OCI-LY7 (cell line): ENCODE data around the gene AKAP17A.

Experiments used
- EZH2phosphoT487 ChIP-seq: fragments of 200-600 bp; sonication (generic); IDR thresholded peaks from 2 replicates; pipeline ENCODE4 v1.6.1; 2018; ENCODE audit warnings: low read depth, borderline replicate concordance, mild to moderate bottlenecking, mixed run types, antibody characterized with exemption, low read length, moderate library complexity, mixed read lengths
- TF ChIP-seq, protein P1 (sequence below): fragments of 200-600 bp; sonication (generic); conservative IDR thresholded peaks from 2 replicates; pipeline ENCODE4 v1.5.1; 2014; ENCODE audit warnings: mild to moderate bottlenecking, antibody characterized with exemption, low read length, moderate library complexity, mixed read lengths

DNA sequence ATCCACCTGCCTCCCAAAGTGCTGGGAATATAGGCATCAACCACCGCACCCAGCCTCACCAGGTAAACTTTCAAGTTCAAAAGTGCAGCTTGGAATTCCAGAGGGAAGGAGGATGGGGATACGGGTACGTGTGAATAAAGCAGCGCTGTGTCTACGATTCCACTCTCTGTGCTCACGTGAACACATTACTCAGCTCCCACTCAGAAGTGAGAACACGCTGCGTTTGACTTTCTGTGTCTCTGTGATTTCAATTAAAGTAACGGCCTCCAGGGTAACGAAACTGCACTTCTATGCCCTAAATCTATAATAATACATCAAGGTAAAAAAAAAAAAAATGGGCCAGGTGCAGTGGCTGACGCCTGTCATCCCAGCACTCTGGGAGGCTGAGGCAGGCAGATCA is 15.1 kb downstream of the AKAP17A start:
- TF ChIP-seq, protein P1, sequence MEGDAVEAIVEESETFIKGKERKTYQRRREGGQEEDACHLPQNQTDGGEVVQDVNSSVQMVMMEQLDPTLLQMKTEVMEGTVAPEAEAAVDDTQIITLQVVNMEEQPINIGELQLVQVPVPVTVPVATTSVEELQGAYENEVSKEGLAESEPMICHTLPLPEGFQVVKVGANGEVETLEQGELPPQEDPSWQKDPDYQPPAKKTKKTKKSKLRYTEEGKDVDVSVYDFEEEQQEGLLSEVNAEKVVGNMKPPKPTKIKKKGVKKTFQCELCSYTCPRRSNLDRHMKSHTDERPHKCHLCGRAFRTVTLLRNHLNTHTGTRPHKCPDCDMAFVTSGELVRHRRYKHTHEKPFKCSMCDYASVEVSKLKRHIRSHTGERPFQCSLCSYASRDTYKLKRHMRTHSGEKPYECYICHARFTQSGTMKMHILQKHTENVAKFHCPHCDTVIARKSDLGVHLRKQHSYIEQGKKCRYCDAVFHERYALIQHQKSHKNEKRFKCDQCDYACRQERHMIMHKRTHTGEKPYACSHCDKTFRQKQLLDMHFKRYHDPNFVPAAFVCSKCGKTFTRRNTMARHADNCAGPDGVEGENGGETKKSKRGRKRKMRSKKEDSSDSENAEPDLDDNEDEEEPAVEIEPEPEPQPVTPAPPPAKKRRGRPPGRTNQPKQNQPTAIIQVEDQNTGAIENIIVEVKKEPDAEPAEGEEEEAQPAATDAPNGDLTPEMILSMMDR: no peak
- TF ChIP-seq EZH2phosphoT487: no peak
